Measurements from ENCODE around the gene JAM2.

DNA sequence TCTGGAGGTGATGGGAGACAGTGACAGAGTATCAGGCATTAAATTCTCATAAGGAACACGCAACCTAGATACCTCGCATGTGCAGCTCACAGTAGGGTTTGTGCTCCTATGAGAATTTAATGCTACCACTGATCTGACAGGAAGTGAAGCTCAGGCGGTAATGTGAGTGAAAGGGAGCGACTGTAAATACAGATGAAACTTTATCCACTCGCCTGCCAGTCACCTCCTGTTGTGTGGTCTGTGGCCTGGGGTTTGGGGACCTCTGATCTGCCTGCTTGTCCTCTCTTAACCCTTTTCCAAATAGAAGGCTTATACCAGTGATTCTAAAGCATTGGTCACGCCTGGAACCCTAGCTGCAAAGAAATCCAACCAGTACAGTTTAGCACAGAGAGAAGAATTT is 111.0 kb downstream of the JAM2 start:
- no peak for TF ChIP-seq POLR2AphosphoS5 (IDR thresholded peaks at IDR 0.05)
- TF ChIP-seq, protein P1, sequence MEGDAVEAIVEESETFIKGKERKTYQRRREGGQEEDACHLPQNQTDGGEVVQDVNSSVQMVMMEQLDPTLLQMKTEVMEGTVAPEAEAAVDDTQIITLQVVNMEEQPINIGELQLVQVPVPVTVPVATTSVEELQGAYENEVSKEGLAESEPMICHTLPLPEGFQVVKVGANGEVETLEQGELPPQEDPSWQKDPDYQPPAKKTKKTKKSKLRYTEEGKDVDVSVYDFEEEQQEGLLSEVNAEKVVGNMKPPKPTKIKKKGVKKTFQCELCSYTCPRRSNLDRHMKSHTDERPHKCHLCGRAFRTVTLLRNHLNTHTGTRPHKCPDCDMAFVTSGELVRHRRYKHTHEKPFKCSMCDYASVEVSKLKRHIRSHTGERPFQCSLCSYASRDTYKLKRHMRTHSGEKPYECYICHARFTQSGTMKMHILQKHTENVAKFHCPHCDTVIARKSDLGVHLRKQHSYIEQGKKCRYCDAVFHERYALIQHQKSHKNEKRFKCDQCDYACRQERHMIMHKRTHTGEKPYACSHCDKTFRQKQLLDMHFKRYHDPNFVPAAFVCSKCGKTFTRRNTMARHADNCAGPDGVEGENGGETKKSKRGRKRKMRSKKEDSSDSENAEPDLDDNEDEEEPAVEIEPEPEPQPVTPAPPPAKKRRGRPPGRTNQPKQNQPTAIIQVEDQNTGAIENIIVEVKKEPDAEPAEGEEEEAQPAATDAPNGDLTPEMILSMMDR (IDR thresholded peaks at IDR 0.05), result no peak
- no peak for TF ChIP-seq EP300 (IDR thresholded peaks at IDR 0.05)
- no peak for TF ChIP-seq POLR2A (IDR thresholded peaks at IDR 0.05)
